22Rv1 (cell line): ENCODE data around the gene TSEN34.
"Not testable (repeated sequence)": the region's sequence is repeated elsewhere in the genome, so short reads cannot be mapped to it uniquely, and the experiment has no call there.

Experiments
- CTCF ChIP-seq: fragments of 450-650 bp; IDR thresholded peaks from 2 replicates; pipeline ENCODE4 v1.5.1; 2017; ENCODE audit warnings: mild to moderate bottlenecking
- ZFX ChIP-seq: fragments of 450-650 bp; IDR thresholded peaks from 2 replicates; pipeline ENCODE4 v1.6.1; 2017; ENCODE audit warnings: antibody characterized with exemption, borderline replicate concordance

DNA sequence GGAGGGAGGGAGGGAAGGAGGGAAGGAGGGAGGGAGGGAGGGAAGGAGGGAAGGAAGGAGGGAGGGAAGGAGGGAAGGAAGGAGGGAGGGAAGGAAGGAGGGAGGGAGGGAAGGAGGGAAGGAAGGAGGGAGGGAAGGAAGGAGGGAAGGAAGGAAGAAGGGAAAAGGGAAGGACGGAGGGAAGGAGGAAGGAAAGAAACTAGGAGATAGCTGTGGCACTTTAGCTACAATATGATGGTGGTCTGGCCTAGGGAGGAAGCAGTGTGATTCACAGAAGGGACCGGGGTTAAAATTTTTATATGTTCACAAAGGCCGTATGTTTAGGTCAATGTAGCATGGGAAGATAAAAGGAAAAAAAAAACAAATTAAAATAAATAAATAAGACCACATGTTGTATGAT, 9.2 kb upstream of the TSEN34 start:
- TF ChIP-seq CTCF, ZFX: not testable (repeated sequence)
